Omental fat pad (tissue), 4 donors: ENCODE measurements around the gene HMCN2. TPM values are rescaled to one million over a fixed set of nuclear protein-coding genes. Genes with fewer than 3 reads are reported as not detected.

Experiments used
- ATAC-seq: fragments of 150-250 bp; one replicate; pipeline ENCODE4 v1.9.1; 2016; ENCODE audit warnings: mild to moderate bottlenecking, moderate library complexity; ENCODE audit not compliant: low FRiP score
- DNase-seq: peaks from one replicate; pipeline ENCODE4 v3.0.0-alpha.2; 2019; ENCODE audit warnings: low spot score
- total RNA-seq, 4 donors: library from RNA; depleted of rRNA; stranded (reverse); fragments of >200 nt; gene quantifications; one replicate each; pipeline ENCODE4 v1.1.0, GENCODE V29; 2016
- TF ChIP-seq, protein P1 (sequence below), 3 donors: fragments of 450-650 bp; IDR thresholded peaks; one replicate each; pipeline ENCODE4 v1.5.1; 2016 to 2017; ENCODE audit warnings: antibody characterized with exemption in 3 of 3, mild to moderate bottlenecking in 3 of 3, moderate library complexity in 2 of 3

Gene HMCN2
- total RNA-seq, 4 donors from 2014 or later = 0.19 to 5.8 (median 0.75) TPM

DNA sequence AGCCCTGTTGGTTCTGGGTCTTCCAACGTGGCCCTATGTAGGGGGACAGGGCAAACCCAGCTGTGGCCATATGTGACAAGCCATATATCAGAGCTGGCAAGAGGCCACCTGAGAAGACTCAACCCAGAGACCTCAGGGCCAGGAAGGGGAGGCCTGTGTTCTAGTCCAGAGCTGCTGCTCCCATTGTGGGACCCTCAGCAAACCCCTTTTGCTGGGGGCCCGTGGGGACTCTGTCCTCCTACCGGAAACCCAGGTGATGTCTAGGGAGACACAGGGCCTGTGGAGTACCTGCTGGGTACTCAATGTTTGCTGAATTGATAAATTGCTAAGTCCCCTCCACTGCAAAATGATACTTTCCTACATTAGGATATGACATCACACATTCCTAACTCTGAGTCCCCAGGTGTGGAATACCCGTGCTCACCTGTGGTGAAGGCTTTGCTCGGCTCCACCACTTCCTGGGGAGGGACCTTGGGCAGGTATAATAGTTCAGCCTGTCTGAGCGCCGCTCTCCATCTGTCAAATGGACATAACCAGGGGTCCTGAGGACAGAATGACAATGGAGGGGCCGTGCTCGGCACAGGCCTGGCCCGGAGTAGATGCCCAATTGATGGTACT is 140.8 kb downstream of the HMCN2 start:
- DNase-seq = no peak
- TF ChIP-seq, protein P1, sequence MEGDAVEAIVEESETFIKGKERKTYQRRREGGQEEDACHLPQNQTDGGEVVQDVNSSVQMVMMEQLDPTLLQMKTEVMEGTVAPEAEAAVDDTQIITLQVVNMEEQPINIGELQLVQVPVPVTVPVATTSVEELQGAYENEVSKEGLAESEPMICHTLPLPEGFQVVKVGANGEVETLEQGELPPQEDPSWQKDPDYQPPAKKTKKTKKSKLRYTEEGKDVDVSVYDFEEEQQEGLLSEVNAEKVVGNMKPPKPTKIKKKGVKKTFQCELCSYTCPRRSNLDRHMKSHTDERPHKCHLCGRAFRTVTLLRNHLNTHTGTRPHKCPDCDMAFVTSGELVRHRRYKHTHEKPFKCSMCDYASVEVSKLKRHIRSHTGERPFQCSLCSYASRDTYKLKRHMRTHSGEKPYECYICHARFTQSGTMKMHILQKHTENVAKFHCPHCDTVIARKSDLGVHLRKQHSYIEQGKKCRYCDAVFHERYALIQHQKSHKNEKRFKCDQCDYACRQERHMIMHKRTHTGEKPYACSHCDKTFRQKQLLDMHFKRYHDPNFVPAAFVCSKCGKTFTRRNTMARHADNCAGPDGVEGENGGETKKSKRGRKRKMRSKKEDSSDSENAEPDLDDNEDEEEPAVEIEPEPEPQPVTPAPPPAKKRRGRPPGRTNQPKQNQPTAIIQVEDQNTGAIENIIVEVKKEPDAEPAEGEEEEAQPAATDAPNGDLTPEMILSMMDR (IDR thresholded peaks at IDR 0.05) = no peak
- no peak for ATAC-seq

DNA sequence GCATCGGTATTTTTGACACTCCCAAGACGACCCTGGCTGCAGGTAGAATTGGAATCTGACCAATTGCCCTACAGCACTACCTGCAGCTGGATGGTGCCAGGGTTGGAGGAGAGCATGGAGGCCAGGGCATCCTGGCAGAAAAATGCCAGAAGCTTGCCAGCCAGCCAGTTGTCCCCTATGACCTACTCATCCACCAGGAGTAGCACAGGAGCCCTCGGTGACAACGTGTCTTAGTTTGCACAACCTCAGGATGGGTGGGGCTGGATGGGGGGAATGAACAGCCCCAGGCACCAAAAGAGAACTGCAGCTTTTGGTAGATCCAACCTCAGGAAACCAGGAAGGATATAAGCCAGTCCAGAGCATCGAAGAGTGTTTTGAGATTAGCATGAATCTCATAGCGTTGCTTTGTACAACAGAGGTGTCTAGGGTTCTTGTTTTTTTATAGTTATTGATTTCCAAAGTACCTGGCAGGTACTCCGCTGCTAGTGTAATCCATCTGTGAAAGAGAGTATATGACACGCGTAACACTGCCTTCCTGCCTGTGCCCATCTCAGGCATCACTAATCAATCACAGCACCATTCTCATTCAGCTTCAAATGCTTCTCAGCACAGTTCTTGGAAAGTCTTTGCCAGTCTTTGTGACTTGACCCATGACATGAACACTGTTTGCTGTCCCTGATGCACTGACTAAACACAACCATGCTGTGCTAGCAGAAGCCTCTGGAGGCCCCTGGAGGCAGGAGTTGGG is 142.5 kb downstream of the HMCN2 start:
- TF ChIP-seq, protein P1 (IDR thresholded peaks at IDR 0.05) = no peak
- no peak for ATAC-seq
- no peak for DNase-seq

DNA sequence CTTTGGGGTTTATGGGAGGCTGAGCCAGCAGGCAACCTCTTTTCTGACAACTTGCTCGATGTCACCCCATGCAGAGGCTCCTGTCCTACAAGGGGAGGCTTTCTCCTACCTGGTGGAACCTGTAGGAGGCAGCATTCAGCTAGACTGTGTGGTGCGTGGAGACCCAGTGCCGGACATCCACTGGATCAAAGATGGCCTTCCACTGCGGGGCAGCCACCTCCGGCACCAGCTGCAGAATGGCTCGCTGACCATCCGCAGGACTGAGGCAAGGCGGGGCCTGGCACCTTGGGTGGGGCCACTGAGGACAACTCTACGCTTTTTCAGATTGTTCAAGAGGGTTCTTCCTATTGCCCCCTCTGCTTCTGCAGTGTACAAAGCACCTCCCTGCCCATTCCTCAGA is 143.1 kb downstream of the HMCN2 start:
- DNase-seq (no peak), ATAC-seq (no peak)
- TF ChIP-seq, protein P1 (IDR thresholded peaks at IDR 0.05) = no peak

DNA sequence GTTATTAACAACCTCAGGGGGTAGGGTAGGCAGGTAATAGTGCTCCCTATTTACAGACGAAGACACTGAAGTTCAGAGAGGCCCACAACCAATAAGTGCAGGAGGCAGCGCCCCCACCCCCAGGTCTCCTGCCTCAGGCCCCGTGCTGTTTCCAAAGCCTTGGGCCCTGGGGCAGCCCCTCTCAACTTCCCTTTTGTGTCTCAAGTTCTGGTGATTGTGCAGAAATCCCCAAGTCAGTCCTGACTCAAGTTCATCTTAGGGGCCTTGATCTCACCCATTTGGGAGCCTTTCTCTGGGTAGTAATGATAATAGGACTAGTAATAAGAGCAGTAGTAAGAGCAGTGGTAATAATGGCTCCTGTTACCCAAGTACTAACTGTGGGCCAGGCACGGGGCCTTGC is 143.7 kb downstream of the HMCN2 start:
- ATAC-seq (no peak), DNase-seq (no peak)
- TF ChIP-seq, protein P1 (IDR thresholded peaks at IDR 0.05) = no peak

DNA sequence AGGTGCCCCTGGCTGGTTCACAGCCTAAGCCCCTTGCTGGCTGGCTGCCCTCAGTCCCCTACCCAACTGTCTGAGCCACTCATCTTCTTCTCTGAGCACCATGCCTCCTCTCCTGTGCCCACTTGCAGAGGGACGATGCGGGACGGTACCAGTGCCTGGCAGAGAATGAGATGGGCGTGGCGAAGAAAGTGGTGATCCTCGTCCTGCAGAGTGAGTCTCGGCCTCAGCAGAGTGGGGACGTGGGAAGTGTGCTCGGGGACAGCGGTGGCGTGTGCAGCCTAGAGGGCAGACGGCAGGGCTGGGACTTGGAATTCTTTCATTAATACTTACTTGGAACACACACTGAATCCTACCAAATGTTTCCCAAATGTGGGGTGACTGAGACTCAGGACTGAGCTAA is 144.9 kb downstream of the HMCN2 start:
- TF ChIP-seq, protein P1 (IDR thresholded peaks at IDR 0.05) = no peak
- DNase-seq = no peak
- ATAC-seq = no peak

DNA sequence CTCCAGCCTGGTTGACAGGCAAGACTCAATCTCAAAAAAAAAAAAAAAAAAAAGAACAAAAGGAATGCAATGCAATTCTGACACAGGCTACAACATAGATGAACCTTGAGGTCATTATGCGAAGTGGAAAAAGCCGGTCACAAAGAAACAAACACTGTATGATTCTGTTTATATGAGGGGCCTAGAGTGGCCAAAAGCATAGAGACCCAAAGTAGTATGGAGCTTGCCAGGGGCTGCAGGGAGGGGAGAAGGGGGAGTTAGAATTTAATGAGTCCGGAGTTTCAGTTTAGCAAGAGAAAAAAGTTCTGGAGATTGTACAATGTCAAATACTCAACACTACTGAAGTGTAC is 146.0 kb downstream of the HMCN2 start:
- DNase-seq = no peak
- ATAC-seq = no peak
- TF ChIP-seq, protein P1 (IDR thresholded peaks at IDR 0.05) = no peak
